HepG2 (cell line): ENCODE measurements around the gene CLEC3B. TPM values are rescaled to one million over a fixed set of nuclear protein-coding genes. Genes with fewer than 3 reads are reported as not detected.

ENCODE experiments used
- BCL6 ChIP-seq: IDR thresholded peaks from 2 replicates; pipeline ENCODE4 v1.6.1; 2016; ENCODE audit warnings: missing genetic modification reagents, missing compliant biosample characterization
- CBX1 ChIP-seq: IDR thresholded peaks from one replicate; pipeline ENCODE4 v1.6.1; 2016; ENCODE audit warnings: antibody characterized with exemption, low read depth
- FOXK1 ChIP-seq: sonication (generic); formaldehyde crosslinking; IDR thresholded peaks from 2 replicates; pipeline ENCODE4 v1.4.0; 2020; ENCODE audit warnings: low read depth, missing genetic modification reagents, borderline replicate concordance
- GATAD2A ChIP-seq: IDR thresholded peaks from 2 replicates; pipeline ENCODE4 v1.6.1; 2016
- PITX1 ChIP-seq: sonication (generic); formaldehyde crosslinking; IDR thresholded peaks from 2 replicates; pipeline ENCODE4 v1.5.1; 2020; ENCODE audit warnings: mild to moderate bottlenecking, missing genetic modification reagents
- ZNF225 ChIP-seq: sonication (generic); formaldehyde crosslinking; IDR thresholded peaks from 2 replicates; pipeline ENCODE4 v1.4.0; 2020; ENCODE audit warnings: mild to moderate bottlenecking, missing genetic modification reagents
- ZNF550 ChIP-seq: sonication (generic); formaldehyde crosslinking; IDR thresholded peaks from 2 replicates; pipeline ENCODE4 v1.4.0; 2020; ENCODE audit warnings: mild to moderate bottlenecking, missing genetic modification reagents, borderline replicate concordance
- polyA plus RNA-seq, 8 experiments: library from polyadenylated mRNA; depleted of rRNA in 3 of 8; stranded (reverse) in 7 of 8; unstranded in 1 of 8; fragments of >200 nt; fragmentation: Illumina TruSeq in 4 of 8; extraction: Trizol in 4 of 8; gene quantifications; 2 replicates each; pipeline versions ENCODE4 v1.2.1 to v1.2.3, GENCODE V29; 2011 to 2016; ENCODE audit warnings: low read depth in 4 of 8, missing spikeins in 1 of 8, mixed read lengths in 1 of 8; ENCODE audit not compliant: insufficient read depth in 1 of 8
- small RNA-seq, 3 experiments: library from RNA; depleted of rRNA; stranded (forward); fragments of <200 nt; gene quantifications; one replicate each; pipeline ENCODE3, GENCODE V24; 2012; ENCODE audit warnings: low read depth in 2 of 3, low replicate concordance in 1 of 3; ENCODE audit not compliant: insufficient read length in 3 of 3, insufficient read depth in 2 of 3
- total RNA-seq, 5 experiments: library from RNA; depleted of rRNA; stranded (reverse); fragments of >200 nt; fragmentation: Illumina TruSeq; extraction: Trizol; gene quantifications; 2 replicates each; pipeline ENCODE4 v1.2.3, GENCODE V29; 2016; ENCODE audit warnings: low read depth in 1 of 5
- TF ChIP-seq, protein P1 (sequence below): sonication (generic); formaldehyde crosslinking; IDR thresholded peaks from 2 replicates; pipeline ENCODE4 v1.5.1; 2020; ENCODE audit warnings: mild to moderate bottlenecking, missing genetic modification reagents, borderline replicate concordance

CLEC3B gene
- total and polyA plus RNA-seq, 2 of the 13 experiments (the other 11 are each of a cell fraction or from before 2014, with no cell fraction given) = 0.07 TPM; not detected in 1

DNA sequence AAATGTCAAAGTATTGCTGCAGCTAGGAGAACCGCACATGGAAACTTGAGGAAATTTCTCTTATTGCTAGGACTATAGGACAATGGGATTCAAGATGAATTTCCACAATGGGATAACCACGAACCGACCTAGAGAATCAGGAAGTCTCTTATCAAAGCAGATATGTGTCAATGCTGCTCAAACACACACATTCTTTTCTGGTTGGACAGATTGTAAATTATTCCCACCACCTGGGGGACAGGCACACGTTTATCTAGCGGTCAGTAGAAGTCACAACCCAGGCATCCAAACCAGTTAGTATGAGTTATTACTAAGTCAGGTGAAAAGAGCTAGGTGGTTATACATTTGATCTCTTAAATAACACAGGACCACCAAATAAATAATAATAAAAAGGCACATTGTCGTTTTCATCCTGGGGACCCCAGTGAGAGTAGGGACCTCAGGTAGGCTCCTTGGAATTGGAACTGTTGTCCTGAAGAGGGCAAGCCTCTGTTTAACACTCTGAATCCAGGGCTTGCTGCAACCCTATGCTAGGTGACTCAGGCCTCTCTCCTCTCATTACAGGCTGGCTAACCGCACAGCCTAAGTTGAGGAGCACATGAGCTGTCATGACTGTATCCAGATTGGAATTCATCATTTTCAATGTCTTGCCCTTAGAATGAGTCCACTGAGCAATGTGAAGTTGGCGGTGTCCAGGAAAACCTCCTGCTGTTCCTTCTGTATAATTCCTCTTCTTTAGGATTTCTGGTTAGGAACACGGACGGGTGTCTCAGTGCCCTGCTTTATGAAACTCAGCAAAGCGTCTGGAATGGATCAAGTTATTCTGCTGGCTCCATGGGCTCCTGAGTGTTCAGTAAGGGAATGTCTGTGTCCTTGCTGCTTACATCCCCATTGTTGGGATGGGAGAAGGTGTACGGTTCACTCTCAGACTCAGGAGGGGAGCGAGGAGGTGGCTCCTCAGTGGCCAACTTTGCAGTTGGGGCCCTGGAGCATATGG, 59.0 kb downstream of the CLEC3B start (continued):
- TF ChIP-seq, protein P1, sequence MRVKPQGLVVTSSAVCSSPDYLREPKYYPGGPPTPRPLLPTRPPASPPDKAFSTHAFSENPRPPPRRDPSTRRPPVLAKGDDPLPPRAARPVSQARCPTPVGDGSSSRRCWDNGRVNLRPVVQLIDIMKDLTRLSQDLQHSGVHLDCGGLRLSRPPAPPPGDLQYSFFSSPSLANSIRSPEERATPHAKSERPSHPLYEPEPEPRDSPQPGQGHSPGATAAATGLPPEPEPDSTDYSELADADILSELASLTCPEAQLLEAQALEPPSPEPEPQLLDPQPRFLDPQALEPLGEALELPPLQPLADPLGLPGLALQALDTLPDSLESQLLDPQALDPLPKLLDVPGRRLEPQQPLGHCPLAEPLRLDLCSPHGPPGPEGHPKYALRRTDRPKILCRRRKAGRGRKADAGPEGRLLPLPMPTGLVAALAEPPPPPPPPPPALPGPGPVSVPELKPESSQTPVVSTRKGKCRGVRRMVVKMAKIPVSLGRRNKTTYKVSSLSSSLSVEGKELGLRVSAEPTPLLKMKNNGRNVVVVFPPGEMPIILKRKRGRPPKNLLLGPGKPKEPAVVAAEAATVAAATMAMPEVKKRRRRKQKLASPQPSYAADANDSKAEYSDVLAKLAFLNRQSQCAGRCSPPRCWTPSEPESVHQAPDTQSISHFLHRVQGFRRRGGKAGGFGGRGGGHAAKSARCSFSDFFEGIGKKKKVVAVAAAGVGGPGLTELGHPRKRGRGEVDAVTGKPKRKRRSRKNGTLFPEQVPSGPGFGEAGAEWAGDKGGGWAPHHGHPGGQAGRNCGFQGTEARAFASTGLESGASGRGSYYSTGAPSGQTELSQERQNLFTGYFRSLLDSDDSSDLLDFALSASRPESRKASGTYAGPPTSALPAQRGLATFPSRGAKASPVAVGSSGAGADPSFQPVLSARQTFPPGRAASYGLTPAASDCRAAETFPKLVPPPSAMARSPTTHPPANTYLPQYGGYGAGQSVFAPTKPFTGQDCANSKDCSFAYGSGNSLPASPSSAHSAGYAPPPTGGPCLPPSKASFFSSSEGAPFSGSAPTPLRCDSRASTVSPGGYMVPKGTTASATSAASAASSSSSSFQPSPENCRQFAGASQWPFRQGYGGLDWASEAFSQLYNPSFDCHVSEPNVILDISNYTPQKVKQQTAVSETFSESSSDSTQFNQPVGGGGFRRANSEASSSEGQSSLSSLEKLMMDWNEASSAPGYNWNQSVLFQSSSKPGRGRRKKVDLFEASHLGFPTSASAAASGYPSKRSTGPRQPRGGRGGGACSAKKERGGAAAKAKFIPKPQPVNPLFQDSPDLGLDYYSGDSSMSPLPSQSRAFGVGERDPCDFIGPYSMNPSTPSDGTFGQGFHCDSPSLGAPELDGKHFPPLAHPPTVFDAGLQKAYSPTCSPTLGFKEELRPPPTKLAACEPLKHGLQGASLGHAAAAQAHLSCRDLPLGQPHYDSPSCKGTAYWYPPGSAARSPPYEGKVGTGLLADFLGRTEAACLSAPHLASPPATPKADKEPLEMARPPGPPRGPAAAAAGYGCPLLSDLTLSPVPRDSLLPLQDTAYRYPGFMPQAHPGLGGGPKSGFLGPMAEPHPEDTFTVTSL (CRISPR knock-in tag) = no peak
- TF ChIP-seq CBX1 = no peak
- TF ChIP-seq GATAD2A (CRISPR knock-in tag) = no peak
- TF ChIP-seq FOXK1 = no peak
- TF ChIP-seq ZNF550 (CRISPR knock-in tag) = no peak
- no peak for TF ChIP-seq PITX1 (CRISPR knock-in tag)
- no peak for TF ChIP-seq ZNF225 (CRISPR knock-in tag)
- no peak for TF ChIP-seq BCL6
- TF ChIP-seq, all 625 proteins: peak for 0

Small RNA genes lying within 50 kb of the gene (small RNA-seq; reads per million reads assigned to genes)
- 0 reads per million in 3 experiments for gene RNU5B-3P

Other genes starting within 250 kb of the CLEC3B start
- gene TMEM42, start 164.4 kb upstream of the CLEC3B start, total RNA-seq (2016; rRNA removed; fragmentation: Illumina TruSeq; extraction: Trizol) = 5.0 and 5.5 TPM in 2 replicates
- 24.5 and 27.7 TPM in 2 replicates for gene TMEM42, start 164.4 kb upstream of the CLEC3B start, polyA plus RNA-seq (2011; rRNA removed)
- gene TGM4, start 151.7 kb upstream of the CLEC3B start, total RNA-seq (2016; rRNA removed; fragmentation: Illumina TruSeq; extraction: Trizol) = 0.15 and 0.18 TPM in 2 replicates
- 0.07 and 0.10 TPM in 2 replicates for gene TGM4, start 151.7 kb upstream of the CLEC3B start, polyA plus RNA-seq (2011; rRNA removed)
- gene ZDHHC3, start 50.1 kb upstream of the CLEC3B start, total RNA-seq (2016; rRNA removed; fragmentation: Illumina TruSeq; extraction: Trizol) = 40.8 and 44.1 TPM in 2 replicates
- 63.2 and 65.7 TPM in 2 replicates for gene ZDHHC3, start 50.1 kb upstream of the CLEC3B start, polyA plus RNA-seq (2011; rRNA removed)
- gene EXOSC7, start 50.1 kb upstream of the CLEC3B start, total RNA-seq (2016; rRNA removed; fragmentation: Illumina TruSeq; extraction: Trizol) = 74.7 and 81.9 TPM in 2 replicates
- 56.8 and 68.3 TPM in 2 replicates for gene EXOSC7, start 50.1 kb upstream of the CLEC3B start, polyA plus RNA-seq (2011; rRNA removed)
- 0.14 and 0.18 TPM in 2 replicates for gene CDCP1, start 120.1 kb downstream of the CLEC3B start, total RNA-seq (2016; rRNA removed; fragmentation: Illumina TruSeq; extraction: Trizol)
- gene CDCP1, start 120.1 kb downstream of the CLEC3B start, polyA plus RNA-seq (2011; rRNA removed) = 0.11 and 0.16 TPM in 2 replicates
- 0.13 TPM in 1 of 2 replicates, not detected in the other for gene TMEM158, start 200.0 kb downstream of the CLEC3B start, total RNA-seq (2016; rRNA removed; fragmentation: Illumina TruSeq; extraction: Trizol)
- gene TMEM158, start 200.0 kb downstream of the CLEC3B start, polyA plus RNA-seq (2011; rRNA removed) = not detected in 2 replicates